Activated CD4-positive, alpha-beta T cell treated with anti-CD3 and anti-CD28 coated beads, Interleukin-2, amount 50 U/mL, for 4 hours (primary cell): ENCODE data around the gene GRID2IP.
"Not testable (repeated sequence)": the region's sequence is repeated elsewhere in the genome, so short reads cannot be mapped to it uniquely, and the experiment has no call there.

Experiments
- DNase-seq, 2 experiments: peaks; one replicate each; pipeline ENCODE4 v3.0.0-alpha.2; 2020

GRID2IP gene

DNA sequence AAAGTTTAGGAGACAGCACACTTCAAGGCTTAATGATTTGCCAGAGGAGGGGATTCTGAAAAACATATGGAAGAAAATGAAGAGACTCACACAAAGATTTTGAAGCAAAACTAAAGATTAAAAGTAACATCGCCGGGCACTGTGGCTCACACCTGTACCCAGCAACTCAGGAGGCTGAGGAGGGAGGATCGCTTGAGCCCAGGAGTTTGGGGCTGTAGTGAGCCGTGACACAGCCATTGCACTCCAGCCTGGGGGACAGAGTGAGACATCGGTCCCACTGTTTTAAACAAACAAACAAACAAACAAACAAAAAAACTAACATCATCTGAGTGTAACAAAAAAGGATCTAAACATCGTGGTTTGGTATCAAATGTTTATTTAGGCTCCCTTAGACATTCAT lies 69.8 kb downstream of the GRID2IP start:
- DNase-seq, result no peak

DNA sequence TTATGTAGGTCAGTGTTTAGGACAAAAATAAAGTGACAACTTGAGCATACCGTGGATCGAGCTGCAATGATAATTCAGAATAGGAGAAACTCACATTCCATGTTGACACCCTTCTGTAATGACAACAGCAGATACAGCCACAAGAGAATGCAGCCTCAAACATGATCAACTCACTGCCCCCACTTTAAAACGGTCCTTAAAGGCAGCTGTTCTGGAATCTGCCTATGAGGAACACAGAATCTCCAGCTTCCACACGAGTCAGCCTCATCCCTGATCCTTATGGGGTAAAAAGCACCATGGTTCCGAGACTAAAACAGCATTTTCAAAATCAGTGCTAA lies 71.0 kb downstream of the GRID2IP start:
- DNase-seq, result no peak

DNA sequence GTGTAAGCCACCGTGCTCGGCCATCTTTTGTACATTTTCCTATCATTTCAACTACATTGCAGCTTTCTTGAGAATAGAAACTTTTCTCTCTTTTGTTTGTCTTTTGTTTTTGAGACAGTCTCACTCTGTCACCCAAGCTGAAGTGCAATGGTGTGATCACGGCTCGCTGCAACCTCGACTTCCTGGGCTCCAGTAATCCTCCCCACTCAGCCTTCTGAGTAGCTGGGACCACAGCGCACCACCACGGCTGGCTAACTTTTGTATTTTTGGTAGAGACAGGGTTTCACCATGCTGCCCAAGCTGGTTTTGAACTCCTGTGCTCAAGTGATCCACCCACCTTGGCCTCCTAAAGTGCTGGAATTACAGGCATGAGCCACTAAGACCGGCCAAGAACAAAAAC lies 72.2 kb downstream of the GRID2IP start:
- no peak for DNase-seq

DNA sequence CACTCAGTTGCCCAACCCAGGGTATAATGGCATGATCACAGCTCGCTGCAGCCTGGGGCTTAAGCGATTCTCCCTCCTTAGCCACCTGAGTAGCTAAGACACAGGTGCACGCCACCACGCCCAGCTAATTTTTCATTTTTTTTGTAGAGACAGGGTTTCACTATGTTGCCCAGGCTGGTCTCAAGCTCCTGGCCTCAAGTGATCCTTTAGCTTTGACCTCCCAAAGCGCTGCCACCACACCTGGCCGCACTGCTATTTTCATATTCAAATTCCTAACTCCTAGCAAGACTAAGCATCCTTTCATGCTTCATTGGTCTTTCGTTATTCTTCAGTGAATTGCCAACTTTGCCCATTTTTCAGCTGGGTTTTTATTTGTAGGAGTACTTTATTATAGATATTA lies 73.1 kb downstream of the GRID2IP start:
- DNase-seq, result no peak

DNA sequence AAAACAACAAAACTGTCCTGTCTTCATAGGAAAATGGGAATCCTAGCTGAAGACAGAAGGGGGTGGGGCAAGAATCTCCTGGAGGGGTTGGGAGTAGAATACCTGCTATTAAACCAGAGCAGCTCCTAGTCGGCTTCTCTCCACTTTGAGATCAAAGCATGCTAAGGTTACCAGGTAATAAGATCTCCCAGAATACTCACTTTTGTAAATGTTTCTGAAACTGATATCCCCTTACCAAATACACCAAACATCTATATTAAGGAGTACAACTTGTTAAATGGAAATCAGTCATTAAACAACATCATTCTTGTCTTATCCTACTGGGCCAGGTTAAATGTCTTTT lies 74.0 kb downstream of the GRID2IP start:
- DNase-seq, result no peak

DNA sequence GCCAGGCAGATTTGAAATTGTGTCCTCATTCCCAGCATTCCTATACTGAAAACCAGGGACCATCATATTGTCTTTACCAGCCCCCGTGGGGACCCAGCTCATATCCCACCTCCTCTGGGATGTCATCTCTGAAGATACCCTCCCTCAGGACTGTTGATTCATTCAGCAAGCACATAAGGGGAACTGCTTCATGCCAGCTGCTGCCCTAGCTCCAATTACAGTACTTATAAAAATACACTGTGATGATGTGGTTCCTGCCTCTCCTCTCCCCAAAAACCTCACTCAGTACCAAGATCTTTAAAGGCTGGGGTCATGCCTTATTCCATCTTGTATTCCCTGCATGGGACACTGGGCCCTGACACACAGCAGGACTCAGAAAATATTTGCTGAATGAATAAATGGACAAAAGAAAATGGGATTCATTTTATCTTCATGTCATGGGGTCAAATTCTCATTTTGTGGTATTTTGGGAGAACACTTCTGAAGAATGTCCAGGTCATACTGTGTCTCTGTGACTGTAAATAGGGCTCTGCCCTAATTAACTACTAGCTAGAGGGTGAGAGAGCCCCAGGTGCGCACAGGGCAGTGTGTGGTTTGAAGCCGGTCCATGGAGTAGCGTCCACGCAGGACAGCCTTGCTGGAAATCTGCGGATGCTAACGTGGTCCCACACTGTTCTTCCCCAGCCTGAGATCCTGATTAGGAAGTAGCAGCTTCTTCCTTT lies 74.5 kb downstream of the GRID2IP start:
- DNase-seq, result no peak

DNA sequence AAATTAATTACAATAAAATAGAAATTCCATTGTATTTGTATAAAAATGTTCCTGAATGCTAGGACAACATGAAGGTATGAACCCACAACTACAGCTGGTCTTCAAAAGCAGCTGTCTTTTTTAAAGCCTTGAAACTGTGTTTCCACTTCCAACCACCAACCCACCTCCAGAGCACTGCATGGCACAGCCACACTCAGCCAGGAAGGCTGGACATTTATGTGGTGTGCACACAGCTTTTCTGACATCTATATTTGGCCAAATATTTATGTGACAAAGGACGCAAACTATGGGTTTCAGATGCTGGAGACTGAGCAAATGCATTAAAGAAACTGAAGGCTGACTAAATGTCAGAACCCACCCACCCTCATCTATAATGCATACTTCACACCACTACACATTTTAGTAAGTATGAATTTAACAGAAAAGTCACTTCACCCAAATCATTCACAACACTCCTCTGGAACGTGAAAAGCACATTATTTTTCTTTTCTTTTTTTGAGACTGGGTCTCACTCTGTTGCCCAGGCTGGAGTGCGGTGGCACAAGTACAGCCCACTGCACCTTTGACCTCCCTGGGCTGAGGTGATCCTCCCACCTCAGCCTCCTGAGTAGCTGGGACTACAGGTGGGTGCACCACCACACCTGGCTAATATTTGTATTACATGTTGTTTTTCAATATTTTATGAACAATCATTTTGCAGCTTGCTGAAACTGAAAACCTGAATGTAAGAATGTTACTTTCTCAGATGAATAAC lies 75.7 kb downstream of the GRID2IP start:
- no peak for DNase-seq

DNA sequence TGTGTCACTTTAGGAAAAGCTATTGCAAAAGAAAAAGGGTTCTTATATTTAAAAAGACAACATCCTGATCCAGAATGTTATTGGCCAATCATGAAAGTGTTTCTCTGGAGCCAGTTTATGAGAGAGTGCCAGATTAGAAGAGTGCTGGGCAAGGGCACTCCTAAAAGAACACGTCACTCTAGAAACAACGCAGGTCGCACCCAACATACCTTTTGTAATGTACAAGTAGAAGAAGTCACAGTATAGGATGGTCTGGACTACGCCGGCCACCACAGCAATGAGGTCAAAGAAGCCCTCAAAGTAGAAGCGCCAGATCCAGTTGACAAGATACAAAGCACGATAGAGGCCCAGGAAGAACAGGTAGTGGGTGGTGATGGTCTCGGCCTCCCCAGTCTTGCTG lies 85.4 kb downstream of the GRID2IP start:
- no peak for DNase-seq

DNA sequence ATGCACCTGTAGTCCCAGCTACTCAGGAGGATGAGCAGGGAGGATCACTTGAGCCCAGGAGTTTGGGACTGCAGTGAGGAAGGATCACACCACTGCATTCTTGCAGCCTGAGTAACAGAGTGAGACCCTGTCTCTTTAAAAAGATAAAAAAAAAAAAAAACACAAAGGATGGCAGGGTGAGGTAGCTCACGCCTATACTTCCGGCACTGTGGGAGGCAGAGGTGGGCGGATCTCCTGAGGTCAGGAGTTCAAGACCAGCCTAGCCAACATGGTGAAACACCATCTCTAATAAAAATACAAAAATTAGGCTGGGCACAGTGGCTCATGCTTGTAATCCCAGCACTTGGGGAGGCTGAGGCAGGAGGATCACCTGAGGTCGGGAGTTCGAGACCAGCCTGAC lies 87.7 kb downstream of the GRID2IP start:
- DNase-seq, result not testable (repeated sequence)

DNA sequence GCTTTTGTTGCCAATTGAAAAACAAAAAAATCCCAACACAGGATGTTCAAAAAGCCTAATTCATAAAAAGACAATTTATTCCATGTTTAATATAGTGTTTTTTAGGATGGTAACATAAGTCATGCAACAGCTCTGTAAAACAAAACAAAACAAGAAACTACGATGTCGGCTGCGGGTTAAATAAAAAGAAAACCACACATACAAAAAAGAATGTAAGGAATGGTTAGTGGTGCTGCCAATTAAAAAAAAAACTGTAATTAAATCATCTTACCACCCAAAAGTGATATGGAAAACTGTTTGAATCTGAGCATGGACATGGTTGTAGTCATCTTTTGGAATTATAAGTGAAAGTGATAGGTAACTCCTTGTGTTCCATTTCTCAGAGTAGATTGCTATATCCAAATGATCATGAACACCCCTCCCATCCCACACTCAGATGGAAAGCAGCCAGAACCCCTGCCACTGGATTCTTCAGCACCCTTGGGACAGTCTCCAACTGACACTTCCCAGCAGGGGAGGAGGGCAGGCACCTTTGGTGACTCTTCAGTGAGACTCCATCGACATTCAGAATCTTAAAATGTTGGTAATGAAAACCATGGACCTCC lies 89.2 kb downstream of the GRID2IP start:
- DNase-seq, result no peak

DNA sequence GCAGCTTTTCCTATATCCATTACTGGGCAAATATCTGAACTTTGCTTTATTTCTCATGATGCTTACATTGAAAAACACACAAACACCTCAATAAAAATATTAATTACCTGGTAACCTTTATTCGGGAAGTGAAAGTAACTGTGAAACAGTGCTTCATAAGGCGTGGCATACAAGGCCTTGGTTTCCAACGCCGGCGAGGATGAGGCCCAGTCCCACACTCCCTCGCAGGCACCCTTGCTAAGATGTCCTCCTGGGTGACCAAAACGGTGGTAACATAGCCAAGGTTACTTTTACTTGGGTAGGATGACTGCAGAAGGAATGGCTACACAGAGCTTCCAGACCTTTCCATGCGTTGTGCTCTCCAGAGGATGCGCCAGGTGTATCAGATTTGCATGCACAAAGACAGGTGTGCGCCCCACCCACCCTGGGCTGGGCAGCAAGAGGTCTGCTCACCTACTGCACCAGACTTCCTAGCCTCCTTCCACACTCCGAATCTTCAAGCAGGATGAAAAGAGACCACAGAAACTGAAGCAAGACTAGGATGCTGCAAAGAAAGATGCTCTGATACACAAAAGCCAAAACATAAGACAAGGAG lies 90.2 kb downstream of the GRID2IP start:
- no peak for DNase-seq

DNA sequence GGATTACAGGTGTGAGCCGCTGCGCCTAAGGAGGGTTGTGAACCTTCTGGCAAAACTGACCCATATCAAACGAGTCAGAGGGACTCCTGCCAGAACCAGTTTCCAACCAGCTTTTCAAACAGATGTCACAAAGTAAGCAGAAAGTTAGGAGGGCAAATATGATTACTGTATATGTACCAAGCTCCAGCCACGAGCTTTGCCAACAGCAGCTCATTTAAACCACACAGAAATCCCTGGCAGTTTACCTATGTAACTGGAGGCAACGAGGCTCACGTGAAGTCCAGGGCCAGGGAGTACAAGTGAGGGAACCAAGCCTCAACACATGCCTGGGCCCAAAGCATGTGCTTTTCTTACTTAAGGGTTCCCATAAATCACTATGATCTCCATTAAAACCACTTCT lies 91.0 kb downstream of the GRID2IP start:
- DNase-seq, result no peak

DNA sequence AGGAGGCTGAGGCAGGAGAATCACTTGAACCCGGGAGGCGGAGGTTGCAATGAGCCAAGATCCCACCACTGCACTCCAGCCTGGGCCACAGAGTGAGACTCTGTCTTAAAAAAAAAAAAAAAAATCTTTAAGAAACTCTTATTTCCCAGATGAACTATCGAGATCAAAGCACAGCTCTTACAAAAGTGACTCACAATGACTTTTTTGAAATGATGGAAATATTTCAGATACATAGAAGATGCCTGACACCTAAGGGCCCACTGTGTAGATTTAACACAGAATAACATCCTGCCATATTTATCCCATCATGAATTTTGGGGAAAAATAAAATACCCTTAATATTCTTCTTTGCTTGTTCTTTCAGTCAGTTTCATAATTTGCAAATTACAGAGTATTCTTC lies 92.6 kb downstream of the GRID2IP start:
- DNase-seq, result not testable (repeated sequence)

DNA sequence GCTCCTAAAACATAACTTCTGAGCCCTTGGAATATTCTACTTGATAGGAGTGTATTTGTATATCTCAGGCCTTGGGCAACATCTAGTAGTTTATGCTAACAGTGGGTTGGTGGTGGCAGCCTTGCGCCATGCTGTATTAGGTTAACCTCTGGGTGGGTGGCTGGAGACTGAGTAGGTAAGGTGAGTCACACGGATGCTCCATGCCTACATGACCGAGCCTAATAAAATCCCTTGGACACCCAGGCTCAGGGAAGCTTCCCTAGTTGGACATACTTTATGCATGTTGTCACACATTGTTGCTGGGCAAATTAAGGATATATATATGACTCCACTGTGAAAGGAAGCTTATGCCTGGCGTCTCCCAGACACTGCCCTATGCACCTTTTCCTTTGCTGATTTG lies 97.5 kb downstream of the GRID2IP start:
- DNase-seq, result no peak

DNA sequence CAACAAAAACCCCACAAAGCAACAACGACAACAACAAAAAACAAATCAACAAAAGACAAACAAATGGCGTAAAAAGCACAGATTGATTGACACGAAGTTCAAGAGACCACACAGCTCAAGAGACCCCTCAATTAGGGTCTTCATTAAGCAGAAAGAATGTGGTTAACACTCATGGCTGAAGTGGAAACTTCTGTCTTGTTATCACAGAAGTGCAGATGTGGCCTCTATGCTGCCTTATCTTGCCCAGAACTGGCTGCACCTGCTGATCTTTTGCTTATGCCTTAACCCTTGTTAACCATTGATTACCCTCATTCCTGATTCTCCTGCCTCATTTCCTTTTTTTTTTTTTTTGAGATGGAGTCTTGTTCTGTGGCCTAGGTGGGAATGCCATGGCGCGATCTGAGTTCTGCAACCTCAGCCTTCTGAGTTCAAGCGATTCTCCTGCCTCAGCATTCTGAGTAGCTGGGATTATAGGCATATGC lies 100.0 kb downstream of the GRID2IP start:
- DNase-seq, result no peak

DNA sequence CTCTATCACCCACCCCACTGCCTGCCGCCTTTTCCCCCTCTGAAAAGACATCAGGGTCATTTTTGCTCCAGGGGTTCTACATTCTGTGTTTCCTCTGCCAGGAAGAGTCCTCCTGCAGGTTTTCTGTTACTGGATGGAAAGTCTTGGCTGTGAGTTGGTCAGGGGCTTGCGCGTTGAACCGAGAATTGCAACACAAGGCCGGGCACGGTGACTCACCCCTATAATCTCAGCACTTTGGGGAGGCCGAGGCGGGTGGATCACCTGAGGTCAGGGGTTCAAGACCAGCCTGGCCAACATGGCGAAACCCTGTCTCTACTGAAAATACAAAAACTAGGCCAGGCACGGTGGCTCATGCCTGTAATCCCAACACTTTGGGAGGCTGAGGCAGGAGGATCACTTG lies 100.7 kb downstream of the GRID2IP start:
- DNase-seq, result not testable (repeated sequence)

DNA sequence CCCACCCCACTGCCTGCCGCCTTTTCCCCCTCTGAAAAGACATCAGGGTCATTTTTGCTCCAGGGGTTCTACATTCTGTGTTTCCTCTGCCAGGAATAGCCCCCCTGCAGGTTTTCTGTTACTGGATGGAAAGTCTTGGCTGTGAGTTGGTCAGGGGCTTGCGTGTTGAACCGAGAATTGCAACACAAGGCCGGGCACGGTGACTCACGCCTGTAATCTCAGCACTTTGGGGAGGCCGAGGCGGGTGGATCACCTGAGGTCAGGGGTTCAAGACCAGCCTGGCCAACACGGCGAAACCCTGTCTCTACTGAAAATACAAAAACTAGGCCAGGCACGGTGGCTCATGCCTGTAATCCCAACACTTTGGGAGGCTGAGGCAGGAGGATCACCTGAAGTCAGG lies 101.4 kb downstream of the GRID2IP start:
- DNase-seq, result not testable (repeated sequence)

DNA sequence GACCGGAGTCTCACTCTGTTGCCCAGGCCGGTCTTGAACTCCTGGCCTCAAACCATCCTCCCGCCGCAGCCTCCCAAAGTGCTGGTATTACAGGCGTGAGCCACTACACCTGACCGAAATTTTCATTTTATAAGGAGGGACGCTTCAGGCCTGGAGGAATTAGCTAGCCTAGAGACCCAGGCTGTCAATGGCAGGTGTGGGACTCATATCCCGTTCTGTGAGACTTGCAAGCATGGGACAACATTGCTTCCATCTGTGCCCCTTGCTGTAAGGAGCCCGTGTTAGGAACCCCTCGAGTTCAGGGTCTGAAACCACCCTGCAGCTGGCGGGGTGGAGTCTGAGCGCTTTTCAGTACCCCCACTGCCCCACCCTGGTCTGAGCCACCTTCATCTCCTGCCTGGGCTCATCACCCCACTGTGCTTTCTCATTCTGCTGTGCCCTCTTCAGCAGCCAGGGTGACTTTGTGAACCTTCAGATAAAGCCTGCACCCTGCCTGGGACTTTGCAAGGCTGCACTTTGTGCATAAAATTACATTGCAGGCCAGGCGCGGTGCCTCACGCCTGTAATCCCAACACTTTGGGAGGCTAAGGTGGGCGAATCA lies 102.2 kb downstream of the GRID2IP start:
- no peak for DNase-seq

DNA sequence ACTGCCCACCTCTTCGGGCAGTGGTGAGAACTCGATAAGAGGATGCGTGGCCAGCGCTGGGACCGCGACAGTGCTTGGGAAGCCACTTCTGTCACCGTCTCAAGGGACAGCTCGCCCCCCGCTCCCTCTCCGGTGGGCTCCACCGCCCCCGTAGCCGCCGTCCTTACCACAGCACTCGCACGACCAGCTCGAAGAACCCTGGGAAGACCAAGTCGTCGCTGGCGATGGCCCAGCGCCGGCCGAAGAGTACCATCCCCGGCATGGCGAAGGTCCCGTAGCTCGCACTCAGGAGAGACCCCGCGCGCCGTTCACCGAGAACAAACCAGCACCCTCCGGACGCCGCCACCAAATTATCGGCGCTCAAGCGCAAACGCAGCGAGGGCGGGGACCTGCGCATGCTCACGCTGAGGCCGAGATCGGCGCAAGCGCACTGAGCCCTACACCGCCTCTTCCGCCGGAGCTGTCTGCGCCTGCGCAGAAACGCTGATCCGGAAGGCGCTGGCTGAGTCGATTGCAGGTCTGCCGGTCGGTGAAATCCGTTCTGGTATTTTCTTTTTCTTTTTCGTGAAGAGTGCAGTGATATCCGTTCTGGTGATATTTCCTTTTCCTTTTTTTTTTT lies 103.6 kb downstream of the GRID2IP start, which contains the start of gene DAGLB:
Gene DAGLB, minus strand, starts transcription at position 374 of the 619 bp plus-strand sequence. Its CDS starts 112 bp downstream, at position 262.
- DNase-seq, result peak; percentile 93 to 94
